Measurements from ENCODE around the gene TKTL1. TPM values are rescaled to one million over a fixed set of nuclear protein-coding genes. Genes with fewer than 3 reads are reported as not detected.

TKTL1 gene
- polyA plus RNA-seq, 1 donor from 2014 or later, result 0.14 TPM

DNA sequence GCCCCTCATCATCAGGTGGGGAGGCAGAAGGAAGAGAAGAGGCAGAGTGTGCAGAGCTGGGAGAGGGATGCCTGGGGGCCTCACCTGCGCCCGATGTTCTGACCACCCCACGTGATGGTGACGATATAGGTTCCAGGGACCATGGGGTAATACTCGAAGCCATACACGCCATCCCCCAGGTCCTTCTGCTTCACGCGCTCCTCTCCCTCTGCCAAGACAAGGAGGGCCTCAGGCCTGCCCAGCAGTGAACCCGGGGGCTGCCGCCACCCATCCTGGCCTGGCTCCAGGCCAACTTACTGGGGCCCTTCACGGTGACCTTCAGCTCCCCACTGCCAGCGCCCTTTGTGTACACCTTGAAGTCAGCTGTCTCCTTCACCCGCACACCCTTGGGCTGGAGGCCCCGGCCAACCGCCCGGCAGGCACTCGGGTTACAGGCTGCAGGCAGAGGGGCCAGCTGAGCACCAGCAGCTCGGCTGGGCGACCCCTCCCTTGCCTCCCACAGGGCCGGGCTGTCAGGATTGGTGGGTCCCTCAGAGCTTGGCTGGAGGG is 69.5 kb downstream of the TKTL1 start:
- Histone ChIP-seq H3K36me3 (ENCODE audit: insufficient read depth, low read length) (no peaks in the 10 kb centered on the region), H3K9me3 (ENCODE audit: low read length) (no peaks in the 10 kb centered on the region), H3K9me2 (ENCODE audit: insufficient read depth, low read length) (no peaks in the 10 kb centered on the region), H3K4me2 (ENCODE audit: low read length) (no peak overlapping the region), H4K20me1 (ENCODE audit: insufficient read depth) (no peaks in the 10 kb centered on the region), H3F3A (ENCODE audit: insufficient read depth, low read length, poor library complexity, severe bottlenecking) (no peaks in the 10 kb centered on the region), H3K4me3 (ENCODE audit: low read length) (no peak overlapping the region), H2AFZ (ENCODE audit: low read depth, low read length) (no peak overlapping the region), H3K79me2 (replicated peaks; ENCODE audit: insufficient read depth, low read length) (peaks cover 23% of the 10 kb centered on the region), H3K27me3 (ENCODE audit: insufficient read depth, low read depth, low read length) (no peaks in the 10 kb centered on the region), H3K9ac (ENCODE audit: low read length) (no peak overlapping the region), H3K27ac (ENCODE audit: low read length) (no peak overlapping the region)
- TF ChIP-seq TAF1 (IDR thresholded peaks at IDR 0.05; ENCODE audit: low read depth), result no peak
- TF ChIP-seq EZH2 (IDR thresholded peaks at IDR 0.05; ENCODE audit: borderline replicate concordance, insufficient read depth, low read length, poor library complexity, severe bottlenecking), result no peak
- no peak for TF ChIP-seq SMC3 (conservative IDR thresholded peaks at IDR 0.05; ENCODE audit: poor library complexity)
- TF ChIP-seq REST (IDR thresholded peaks at IDR 0.05; ENCODE audit: borderline replicate concordance), result no peak
- no peak for TF ChIP-seq POLR2AphosphoS5 (IDR thresholded peaks at IDR 0.05)
- no peak for TF ChIP-seq RAD21 (conservative IDR thresholded peaks at IDR 0.05)
- TF ChIP-seq, protein P1, sequence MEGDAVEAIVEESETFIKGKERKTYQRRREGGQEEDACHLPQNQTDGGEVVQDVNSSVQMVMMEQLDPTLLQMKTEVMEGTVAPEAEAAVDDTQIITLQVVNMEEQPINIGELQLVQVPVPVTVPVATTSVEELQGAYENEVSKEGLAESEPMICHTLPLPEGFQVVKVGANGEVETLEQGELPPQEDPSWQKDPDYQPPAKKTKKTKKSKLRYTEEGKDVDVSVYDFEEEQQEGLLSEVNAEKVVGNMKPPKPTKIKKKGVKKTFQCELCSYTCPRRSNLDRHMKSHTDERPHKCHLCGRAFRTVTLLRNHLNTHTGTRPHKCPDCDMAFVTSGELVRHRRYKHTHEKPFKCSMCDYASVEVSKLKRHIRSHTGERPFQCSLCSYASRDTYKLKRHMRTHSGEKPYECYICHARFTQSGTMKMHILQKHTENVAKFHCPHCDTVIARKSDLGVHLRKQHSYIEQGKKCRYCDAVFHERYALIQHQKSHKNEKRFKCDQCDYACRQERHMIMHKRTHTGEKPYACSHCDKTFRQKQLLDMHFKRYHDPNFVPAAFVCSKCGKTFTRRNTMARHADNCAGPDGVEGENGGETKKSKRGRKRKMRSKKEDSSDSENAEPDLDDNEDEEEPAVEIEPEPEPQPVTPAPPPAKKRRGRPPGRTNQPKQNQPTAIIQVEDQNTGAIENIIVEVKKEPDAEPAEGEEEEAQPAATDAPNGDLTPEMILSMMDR (IDR thresholded peaks at IDR 0.05; ENCODE audit: poor library complexity, severe bottlenecking), result no peak
- no peak for TF ChIP-seq MXI1 (conservative IDR thresholded peaks at IDR 0.05; ENCODE audit: poor library complexity, severe bottlenecking)
- TF ChIP-seq EP300 (conservative IDR thresholded peaks at IDR 0.05; ENCODE audit: poor library complexity, severe bottlenecking), result no peak

GRCh38 chrX:154365997-154366665 is 70.5 kb downstream of the TKTL1 start:
- no peaks in the 10 kb centered on the region for H4K20me1 ChIP-seq (ENCODE audit: insufficient read depth)
- H2AFZ ChIP-seq (ENCODE audit: low read depth, low read length), result no peak overlapping the region
- H3K9me3 ChIP-seq (ENCODE audit: low read length), result no peaks in the 10 kb centered on the region
- H3K27ac ChIP-seq (ENCODE audit: low read length), result no peak overlapping the region
- H3K36me3 ChIP-seq (ENCODE audit: insufficient read depth, low read length), result no peaks in the 10 kb centered on the region
- H3K4me3 ChIP-seq (ENCODE audit: low read length), result no peak overlapping the region
- H3K9ac ChIP-seq (ENCODE audit: low read length), result no peak overlapping the region
- no peaks in the 10 kb centered on the region for H3K9me2 ChIP-seq (ENCODE audit: insufficient read depth, low read length)
- H3F3A ChIP-seq (ENCODE audit: insufficient read depth, low read length, poor library complexity, severe bottlenecking), result no peaks in the 10 kb centered on the region
- H3K79me2 ChIP-seq (replicated peaks; ENCODE audit: insufficient read depth, low read length), result peaks cover 26% of the 10 kb centered on the region
- TF ChIP-seq POLR2AphosphoS5 (IDR thresholded peaks at IDR 0.05) (no peak), TAF1 (IDR thresholded peaks at IDR 0.05; ENCODE audit: low read depth) (no peak), EP300 (conservative IDR thresholded peaks at IDR 0.05; ENCODE audit: poor library complexity, severe bottlenecking) (no peak), SMC3 (conservative IDR thresholded peaks at IDR 0.05; ENCODE audit: poor library complexity) (no peak), EZH2 (IDR thresholded peaks at IDR 0.05; ENCODE audit: borderline replicate concordance, insufficient read depth, low read length, poor library complexity, severe bottlenecking) (no peak), REST (IDR thresholded peaks at IDR 0.05; ENCODE audit: borderline replicate concordance) (no peak)
- H3K27me3 ChIP-seq (ENCODE audit: insufficient read depth, low read depth, low read length), result no peaks in the 10 kb centered on the region
- H3K4me2 ChIP-seq (ENCODE audit: low read length), result no peak overlapping the region

All from neural cell (in vitro differentiated cells).